Superior temporal gyrus (tissue), 1 donor: ENCODE data around the gene ZCCHC2.

Experiments
- DNase-seq: peaks from one replicate; pipeline ENCODE4 v3.0.0-alpha.2; 2016; ENCODE audit errors: extremely low spot score

Gene ZCCHC2

DNA sequence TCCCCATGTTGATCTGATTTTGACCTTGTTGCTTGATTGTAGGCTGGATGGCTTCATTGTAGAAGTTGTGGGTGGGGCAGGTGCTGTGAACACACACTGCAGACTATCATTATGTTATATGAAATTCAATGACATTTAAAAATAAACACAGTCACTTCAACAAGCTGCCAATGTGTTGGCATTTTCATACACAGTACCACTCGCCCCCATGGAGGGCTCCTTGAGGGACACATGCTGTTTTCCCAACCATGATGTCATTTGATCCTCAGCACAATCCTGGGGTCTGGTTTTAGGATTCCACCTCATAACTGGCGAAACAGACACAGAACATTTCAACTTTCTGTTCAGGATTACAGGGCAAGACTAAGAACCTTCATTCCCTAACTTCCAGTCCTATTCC is 86.9 kb downstream of the ZCCHC2 start:
- DNase-seq = no peak

DNA sequence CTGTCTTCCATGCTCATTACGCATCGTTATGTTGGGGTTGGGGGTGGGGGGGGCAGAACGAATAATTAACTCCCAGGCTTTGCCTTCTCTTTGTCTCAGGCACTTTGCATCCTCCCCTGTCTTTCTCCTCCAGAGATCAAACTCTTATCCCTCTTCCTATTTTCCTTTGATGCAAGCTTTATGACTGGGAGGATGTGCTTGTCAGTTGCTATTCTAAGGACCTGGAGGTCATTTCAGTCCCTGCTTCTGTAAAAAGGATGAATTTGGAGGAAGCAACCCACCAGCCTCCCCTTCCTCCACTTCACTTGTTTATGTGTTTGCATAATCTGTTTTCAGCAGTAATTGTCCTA is 87.5 kb downstream of the ZCCHC2 start:
- no peak for DNase-seq

DNA sequence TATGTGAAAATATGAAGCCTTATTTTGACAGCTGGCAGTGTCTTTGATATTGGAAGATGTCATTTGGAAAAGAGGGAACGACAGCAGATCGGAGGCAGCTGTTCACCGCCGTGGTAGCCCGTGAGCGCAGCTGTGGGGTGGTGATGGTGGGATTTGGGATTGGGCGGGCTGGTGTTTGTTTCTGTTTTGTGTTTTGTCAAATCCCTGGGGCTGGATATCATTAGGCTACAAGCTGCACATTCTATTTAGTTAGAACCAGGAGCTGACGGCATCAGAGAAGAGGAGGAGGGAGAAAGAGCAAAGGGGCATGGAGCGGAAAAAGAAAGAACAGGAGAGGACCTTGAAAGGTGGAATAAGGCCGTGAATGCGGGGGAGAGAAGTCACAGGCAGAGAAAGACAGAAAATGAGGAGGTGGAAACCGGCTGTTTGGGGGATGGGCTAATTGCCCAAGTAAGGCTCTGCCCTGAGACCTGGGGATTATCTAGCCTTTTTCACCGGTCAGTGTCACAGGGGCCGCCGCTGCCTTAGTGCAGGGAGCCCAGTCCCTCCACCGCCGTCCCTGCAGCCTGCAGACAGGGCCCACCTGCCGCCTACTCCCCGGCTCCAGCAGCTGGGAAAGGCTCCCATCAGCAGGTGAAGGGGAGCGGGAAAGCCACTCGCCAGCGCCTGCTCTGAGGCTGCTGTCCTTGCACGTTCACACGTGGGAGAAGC is 88.0 kb downstream of the ZCCHC2 start:
- DNase-seq = peak; percentile 34

DNA sequence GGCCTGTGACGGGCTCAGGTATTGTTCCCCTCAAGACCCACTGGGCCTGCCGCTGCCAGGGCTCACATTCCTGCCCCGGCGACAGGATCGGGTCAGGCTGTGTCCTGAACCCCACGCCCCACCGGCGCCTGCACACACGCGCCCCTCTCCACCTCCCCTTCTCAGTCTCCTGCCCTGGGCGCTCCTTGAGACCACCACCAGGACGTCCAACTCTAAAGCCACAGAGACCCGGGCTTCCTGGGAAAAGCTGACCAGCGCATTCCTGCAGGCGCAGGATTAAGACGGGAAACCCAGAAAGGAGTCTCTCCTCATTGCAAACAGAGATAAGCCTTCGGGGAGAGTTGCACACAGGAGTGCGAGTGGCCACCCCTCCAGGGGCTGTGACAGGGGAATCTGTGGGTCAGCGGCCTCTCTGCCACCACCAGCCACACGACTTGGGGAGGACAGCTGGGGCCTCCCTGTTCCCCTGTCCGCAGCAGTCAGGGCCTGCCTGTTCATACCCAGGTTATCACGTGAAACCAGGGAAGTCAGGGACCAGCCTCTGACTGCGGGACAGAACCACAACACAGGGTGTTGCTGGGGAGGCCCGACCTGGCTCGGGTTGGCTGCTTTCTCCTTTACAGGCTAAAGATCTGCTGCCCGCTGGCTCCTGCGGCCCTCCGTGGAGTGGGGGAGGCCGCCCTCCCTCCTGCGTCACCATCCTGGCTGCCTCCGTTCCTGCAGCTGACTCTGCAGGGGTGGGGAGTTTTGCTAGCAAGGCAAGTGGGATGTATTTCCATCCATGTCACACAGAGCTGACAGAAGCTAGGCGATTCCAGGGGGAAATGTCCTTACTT is 88.8 kb downstream of the ZCCHC2 start:
- peak; percentile 49 for DNase-seq

DNA sequence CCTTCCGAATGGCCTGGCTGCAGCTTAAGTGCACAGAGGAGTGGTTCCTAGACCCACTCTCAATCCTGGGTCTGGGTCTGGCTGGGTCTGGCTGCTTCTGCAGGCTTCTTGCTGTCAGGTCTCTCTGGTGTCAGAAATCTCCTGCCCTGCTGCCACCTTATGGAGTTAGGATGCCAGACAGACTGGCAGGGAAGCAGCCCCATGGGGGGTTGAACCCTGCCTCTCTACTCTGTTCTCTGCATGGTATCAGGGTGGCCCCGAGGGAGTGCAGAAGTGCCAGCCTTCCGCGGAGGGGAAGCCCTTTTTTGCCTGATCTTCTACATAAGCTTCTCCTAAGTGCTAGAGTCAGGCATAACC is 89.4 kb downstream of the ZCCHC2 start:
- no peak for DNase-seq

DNA sequence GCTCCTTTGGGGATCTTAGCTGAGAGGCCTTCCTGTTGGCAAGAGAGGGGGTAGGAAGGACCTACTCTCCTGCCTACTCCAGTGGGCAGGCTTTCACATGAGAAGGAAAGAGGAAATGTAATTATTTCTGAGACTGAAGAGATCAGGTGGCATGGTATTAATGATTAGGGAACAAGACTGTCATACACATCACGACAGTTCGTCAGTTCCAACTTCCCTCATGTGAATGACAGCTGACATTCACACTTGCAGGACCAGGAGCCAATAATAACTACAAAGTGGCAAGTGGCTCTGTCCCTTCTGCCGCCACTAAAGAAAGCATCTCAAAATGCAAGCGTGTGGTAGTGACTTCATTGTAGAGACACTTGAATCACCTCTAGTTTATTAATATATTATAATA is 90.0 kb downstream of the ZCCHC2 start:
- no peak for DNase-seq

DNA sequence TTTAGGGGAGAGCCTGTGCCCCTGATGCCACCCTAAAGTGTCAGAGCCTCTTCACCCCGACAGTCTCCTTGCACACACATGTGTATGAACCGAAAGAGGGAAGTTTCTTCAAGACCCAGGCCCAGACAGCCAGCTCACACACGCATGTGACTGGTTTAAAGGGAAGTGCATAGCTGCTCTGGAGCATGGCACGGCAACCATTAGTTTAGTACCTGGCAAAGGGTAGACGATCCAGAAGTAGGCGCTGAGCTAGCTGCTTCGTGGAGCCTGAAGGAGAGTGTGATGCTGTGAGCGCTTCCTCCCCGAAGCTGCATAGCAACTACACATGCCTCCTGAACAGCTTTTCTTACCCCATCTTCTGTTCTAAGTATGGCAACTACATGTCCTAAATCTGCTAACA is 91.7 kb downstream of the ZCCHC2 start:
- peak; percentile 21 for DNase-seq

DNA sequence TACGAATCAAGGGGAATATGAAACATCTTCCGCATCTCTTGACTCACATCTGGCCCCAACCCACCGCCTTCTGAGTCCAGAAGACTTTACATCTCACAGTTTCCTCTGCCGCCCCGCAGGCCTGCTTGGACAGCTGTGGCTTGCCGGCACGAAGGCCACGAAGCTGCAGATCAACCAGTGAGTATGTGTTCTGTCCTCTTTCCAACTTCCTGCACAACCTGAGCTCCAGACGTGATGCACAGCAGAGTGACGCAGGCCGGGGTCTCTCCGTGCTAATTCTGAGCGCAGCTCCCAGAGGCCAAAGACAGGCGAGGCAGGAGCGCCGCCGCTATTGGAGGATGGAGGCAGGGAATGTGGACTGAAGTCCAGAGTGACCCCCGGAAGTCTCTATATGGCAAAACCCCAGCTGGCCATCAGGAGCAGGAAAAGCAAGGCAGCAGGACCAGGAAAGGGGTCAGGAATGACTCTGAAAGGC is 93.5 kb downstream of the ZCCHC2 start:
- no peak for DNase-seq

DNA sequence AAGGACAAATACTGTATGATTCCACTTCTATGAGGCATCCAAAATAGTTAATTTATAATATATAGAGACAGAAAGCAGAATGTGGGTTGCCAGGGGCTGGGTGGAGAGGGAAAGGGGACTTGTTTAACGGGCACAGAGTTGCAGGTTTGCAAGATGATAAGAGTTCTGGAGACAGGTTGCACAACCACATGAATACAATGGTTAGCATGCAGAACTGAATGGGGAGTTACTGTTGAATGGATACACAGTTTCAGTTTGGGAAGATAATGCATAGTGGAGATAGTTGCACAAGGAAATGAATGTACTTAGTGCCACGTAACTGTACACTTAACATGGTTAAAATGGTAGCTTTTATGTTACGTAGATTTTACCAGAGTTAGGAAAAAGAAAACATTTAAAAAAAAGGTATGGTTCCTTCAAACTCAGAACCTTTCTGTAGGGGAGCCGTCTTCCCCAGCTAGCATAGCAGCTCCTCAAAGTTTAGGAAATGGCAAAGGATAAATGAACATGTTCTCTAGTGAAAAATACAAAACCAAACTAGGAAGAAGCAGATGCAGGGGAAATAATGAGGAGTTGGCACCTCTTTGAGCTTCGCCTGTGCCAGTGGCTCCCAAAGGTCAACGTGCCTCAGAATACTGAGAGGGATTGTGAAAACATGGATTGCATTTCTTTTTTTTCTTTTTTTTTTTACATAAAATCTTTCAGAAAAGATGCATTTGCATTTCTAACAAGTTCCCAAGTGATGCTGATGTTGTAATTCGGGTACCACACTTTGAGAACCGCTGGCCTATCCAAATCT is 95.2 kb downstream of the ZCCHC2 start:
- no peak for DNase-seq

DNA sequence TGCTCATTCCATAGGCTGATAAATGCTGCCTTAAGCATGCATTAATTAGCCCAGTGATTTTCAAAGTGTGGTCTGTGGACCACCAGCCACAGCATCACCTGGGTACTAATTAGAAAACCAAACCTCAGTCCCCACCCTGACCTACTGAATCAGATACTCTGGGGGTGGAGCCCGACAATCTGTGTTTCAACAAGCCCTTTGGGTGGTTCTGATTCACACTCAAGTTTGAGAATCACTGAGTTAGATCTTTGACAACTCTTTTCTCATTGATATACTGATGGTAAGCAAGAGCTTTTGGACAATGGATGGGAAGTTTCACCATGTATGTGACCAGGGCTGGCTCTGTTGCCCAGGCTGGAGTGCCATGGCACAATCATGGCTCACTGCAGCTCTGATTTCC is 95.9 kb downstream of the ZCCHC2 start:
- DNase-seq = no peak

DNA sequence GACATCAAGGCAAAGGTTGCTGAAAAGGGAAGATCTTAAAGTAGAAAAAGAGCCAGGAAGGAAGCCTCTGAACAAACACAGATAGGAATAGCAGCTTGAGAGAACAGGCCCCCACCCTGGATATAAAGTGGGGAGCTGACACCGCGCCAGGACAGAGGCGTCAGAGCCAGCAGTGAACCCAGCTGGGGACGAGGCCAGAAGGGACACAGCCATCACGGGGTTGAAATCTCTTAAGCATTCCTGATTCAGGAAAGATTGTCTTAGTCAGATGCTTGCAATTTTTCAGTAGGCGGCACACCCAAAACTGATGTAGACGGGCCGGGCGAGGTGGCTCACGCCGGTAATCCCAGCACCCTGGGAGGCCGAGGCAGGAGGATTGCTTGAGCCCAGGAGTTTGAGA is 98.7 kb downstream of the ZCCHC2 start:
- no peak for DNase-seq

DNA sequence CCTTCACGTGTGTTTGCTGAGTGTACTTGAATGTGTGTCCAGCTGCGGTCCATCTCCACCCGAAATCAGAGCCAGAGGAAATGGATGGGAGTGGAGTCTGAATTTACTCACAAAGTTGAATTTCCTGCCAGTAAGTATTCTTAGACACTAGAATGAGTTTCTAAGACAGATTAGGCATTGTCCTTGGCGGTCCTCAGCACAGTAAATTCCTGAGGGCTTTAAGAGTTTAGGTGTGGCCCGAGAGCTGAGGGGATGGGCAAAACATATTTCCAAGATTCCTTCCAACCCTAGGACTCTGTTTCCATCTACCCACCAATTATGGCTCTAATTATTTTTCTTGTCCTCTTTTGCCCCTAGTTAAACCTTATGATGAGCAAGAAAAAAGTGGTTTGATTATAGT is 102.2 kb downstream of the ZCCHC2 start:
- DNase-seq = no peak
